HAP-1 (cell line): ENCODE data around the gene CLTA.

Experiments
- DNase-seq, 2 experiments: peaks; one replicate each; pipeline ENCODE4 v3.0.0-alpha.2; 2016 to 2020; ENCODE audit warnings: low spot score in 2 of 2
- H3K27me3 ChIP-seq: fragments of 250-450 bp; sonication (Bioruptor Pico); 2 replicates; pipeline ENCODE4 v1.5.1; 2020; ENCODE audit warnings: low read depth, mild to moderate bottlenecking, moderate library complexity
- H3K36me3 ChIP-seq: fragments of 250-450 bp; sonication (Bioruptor Pico); replicated peaks from 2 replicates; pipeline ENCODE4 v1.5.1; 2020; ENCODE audit warnings: mild to moderate bottlenecking
- H3K4me1 ChIP-seq: fragments of 250-450 bp; sonication (Bioruptor Pico); 2 replicates; pipeline ENCODE4 v1.5.1; 2020; ENCODE audit warnings: mild to moderate bottlenecking
- H3K4me3 ChIP-seq: fragments of 250-450 bp; sonication (Bioruptor Pico); 2 replicates; pipeline ENCODE4 v1.5.1; 2020; ENCODE audit warnings: mild to moderate bottlenecking, moderate library complexity
- H3K9me3 ChIP-seq: fragments of 250-450 bp; sonication (Bioruptor Pico); 2 replicates; pipeline ENCODE4 v1.5.1; 2020; ENCODE audit warnings: mild to moderate bottlenecking, moderate library complexity
- in situ Hi-C: fragments of 300-500 bp; cut with MboI; formaldehyde crosslinking; loops from 3 replicates; pipeline ENCODE4 v1.14.3; 2020; ENCODE audit warnings: low sequenced_read_pairs, inconsistent platforms, mixed read lengths

CLTA gene

GRCh38 chr9:36187414-36187813 is 3.3 kb upstream of the CLTA start:
- Histone ChIP-seq H3K9me3 (no peaks in the 10 kb centered on the region), H3K4me1 (peaks cover 4% of the 10 kb centered on the region; the same call in 1 of the 2 replicates), H3K36me3 (peaks cover 4% of the 10 kb centered on the region; the same call in 1 of the 2 replicates), H3K4me3 (no peak overlapping the region), H3K27me3 (no peaks in the 10 kb centered on the region)
- in situ Hi-C loops, result no loop called here
- no peak for DNase-seq

- Histone ChIP-seq H3K9me3 (no peaks in the 10 kb centered on the region), H3K27me3 (no peaks in the 10 kb centered on the region), H3K36me3 (peaks cover 4% of the 10 kb centered on the region; the same call in 1 of the 2 replicates), H3K4me1 (peaks cover 6% of the 10 kb centered on the region), H3K4me3 (no peak overlapping the region)
- in situ Hi-C loops, result no loop called here
- DNase-seq, result no peak
Measured at GRCh38 chr9:36188212-36188611, 2.5 kb upstream of the CLTA start.

GRCh38 chr9:36189976-36190375 is 745 bp upstream of the CLTA start:
- no peak for DNase-seq
- in situ Hi-C loops, result no loop called here
- H3K9me3 ChIP-seq, result no peaks in the 10 kb centered on the region

GRCh38 chr9:36191290-36191645 is 547 bp downstream of the CLTA start:
- Histone ChIP-seq H3K9me3 (no peaks in the 10 kb centered on the region), H3K4me1 (peaks cover 6% of the 10 kb centered on the region), H3K36me3 (peaks cover 15% of the 10 kb centered on the region), H3K4me3 (peak overlapping the region; percentile 97), H3K27me3 (no peaks in the 10 kb centered on the region)
- peak in 1 of 2 experiments; percentile 38 for DNase-seq
- in situ Hi-C loops, result no loop called here

More at GRCh38 chr9:36189976-36190375, 745 bp upstream of the CLTA start:
- H3K4me3 ChIP-seq, result peak overlapping the region; percentile 97
- H3K27me3 ChIP-seq, result no peaks in the 10 kb centered on the region
- peaks cover 10% of the 10 kb centered on the region for H3K36me3 ChIP-seq
- peaks cover 6% of the 10 kb centered on the region for H3K4me1 ChIP-seq

- Histone ChIP-seq H3K4me1 (peaks cover 6% of the 10 kb centered on the region), H3K4me3 (peak overlapping the region; percentile 97), H3K27me3 (no peaks in the 10 kb centered on the region), H3K36me3 (peaks cover 15% of the 10 kb centered on the region), H3K9me3 (no peaks in the 10 kb centered on the region)
- DNase-seq, result no peak
- in situ Hi-C loops, result no loop called here
Measured at GRCh38 chr9:36191686-36192085, 965 bp downstream of the CLTA start.

- H3K9me3 ChIP-seq, result no peaks in the 10 kb centered on the region
- in situ Hi-C loops, result no loop called here
- DNase-seq, result peak; percentile 28 to 51
- H3K4me3 ChIP-seq, result peak overlapping the region; percentile 97
- H3K27me3 ChIP-seq, result no peaks in the 10 kb centered on the region
- peaks cover 16% of the 10 kb centered on the region for H3K36me3 ChIP-seq
- H3K4me1 ChIP-seq, result peaks cover 6% of the 10 kb centered on the region
Measured at GRCh38 chr9:36192196-36192595, 1.5 kb downstream of the CLTA start.

GRCh38 chr9:36193023-36193422 is 2.3 kb downstream of the CLTA start:
- in situ Hi-C loops, result no loop called here
- no peaks in the 10 kb centered on the region for H3K9me3 ChIP-seq
- H3K36me3 ChIP-seq, result peaks cover 21% of the 10 kb centered on the region
- H3K27me3 ChIP-seq, result no peaks in the 10 kb centered on the region
- no peak for DNase-seq
- peak overlapping the region; percentile 97 for H3K4me3 ChIP-seq
- H3K4me1 ChIP-seq, result peaks cover 6% of the 10 kb centered on the region

GRCh38 chr9:36194326-36195000 is 3.7 kb downstream of the CLTA start:
- peaks cover 27% of the 10 kb centered on the region for H3K36me3 ChIP-seq
- H3K4me1 ChIP-seq, result peaks cover 6% of the 10 kb centered on the region
- H3K9me3 ChIP-seq, result no peaks in the 10 kb centered on the region
- H3K27me3 ChIP-seq, result no peaks in the 10 kb centered on the region
- in situ Hi-C loops, result no loop called here
- no peak overlapping the region for H3K4me3 ChIP-seq
- DNase-seq, result no peak

- no peaks in the 10 kb centered on the region for H3K27me3 ChIP-seq
- H3K9me3 ChIP-seq, result no peaks in the 10 kb centered on the region
- in situ Hi-C loops, result no loop called here
- peaks cover 95% of the 10 kb centered on the region for H3K36me3 ChIP-seq
- H3K4me1 ChIP-seq, result no peaks in the 10 kb centered on the region; the same call in 1 of the 2 replicates
- no peak for DNase-seq
- H3K4me3 ChIP-seq, result no peak overlapping the region
Measured at GRCh38 chr9:36204906-36205547, 14.3 kb downstream of the CLTA start.

GRCh38 chr9:36207016-36207415 is 16.3 kb downstream of the CLTA start:
- no peaks in the 10 kb centered on the region for H3K9me3 ChIP-seq
- peaks cover 95% of the 10 kb centered on the region for H3K36me3 ChIP-seq
- no peaks in the 10 kb centered on the region; the same call in 1 of the 2 replicates for H3K4me1 ChIP-seq
- no peak for DNase-seq
- no peaks in the 10 kb centered on the region for H3K27me3 ChIP-seq
- in situ Hi-C loops, result no loop called here
- H3K4me3 ChIP-seq, result no peak overlapping the region

- H3K27me3 ChIP-seq, result no peaks in the 10 kb centered on the region
- peaks cover 95% of the 10 kb centered on the region for H3K36me3 ChIP-seq
- H3K4me1 ChIP-seq, result no peaks in the 10 kb centered on the region; the same call in 1 of the 2 replicates
- DNase-seq, result no peak
- H3K4me3 ChIP-seq, result no peak overlapping the region
- H3K9me3 ChIP-seq, result no peaks in the 10 kb centered on the region
- in situ Hi-C loops, result no loop called here
Measured at GRCh38 chr9:36207546-36208012, 16.9 kb downstream of the CLTA start.

GRCh38 chr9:36208521-36209253 is 18.0 kb downstream of the CLTA start:
- H3K36me3 ChIP-seq, result peaks cover 94% of the 10 kb centered on the region
- no peaks in the 10 kb centered on the region for H3K9me3 ChIP-seq
- no peaks in the 10 kb centered on the region for H3K27me3 ChIP-seq
- in situ Hi-C loops, result no loop called here
- H3K4me1 ChIP-seq, result peaks cover 2% of the 10 kb centered on the region; the same call in 1 of the 2 replicates
- no peak for DNase-seq
- H3K4me3 ChIP-seq, result no peak overlapping the region

- Histone ChIP-seq H3K9me3 (no peaks in the 10 kb centered on the region), H3K36me3 (peaks cover 84% of the 10 kb centered on the region), H3K27me3 (no peaks in the 10 kb centered on the region), H3K4me3 (no peak overlapping the region), H3K4me1 (peaks cover 2% of the 10 kb centered on the region; the same call in 1 of the 2 replicates)
- in situ Hi-C loops, result no loop called here
- DNase-seq, result no peak
Measured at GRCh38 chr9:36210722-36211121, 20.0 kb downstream of the CLTA start.

- H3K27me3 ChIP-seq, result no peaks in the 10 kb centered on the region
- peaks cover 2% of the 10 kb centered on the region; the same call in 1 of the 2 replicates for H3K4me1 ChIP-seq
- H3K9me3 ChIP-seq, result no peaks in the 10 kb centered on the region
- H3K36me3 ChIP-seq, result peaks cover 76% of the 10 kb centered on the region
- DNase-seq, result no peak
- H3K4me3 ChIP-seq, result no peak overlapping the region
- in situ Hi-C loops, result no loop called here
Measured at GRCh38 chr9:36211510-36211909, 20.8 kb downstream of the CLTA start.
